GM23338 (cell line): ENCODE measurements around the gene RS1. TPM values are rescaled to one million over a fixed set of nuclear protein-coding genes. Genes with fewer than 3 reads are reported as not detected.

Experiments
- ATAC-seq: fragments of 200-7000 bp; cut with Tn5 transposase; 3 replicates; pipeline ENCODE4 v1.9.1; 2020
- DNase-seq: peaks from one replicate; pipeline ENCODE4 v3.0.0-alpha.2; 2015; ENCODE audit warnings: low spot score
- H2AFZ ChIP-seq: fragments of 200-600 bp; sonication (generic); 2 replicates; pipeline ENCODE4 v1.8.0; 2016; ENCODE audit warnings: antibody characterized with exemption, mild to moderate bottlenecking, moderate library complexity
- H3F3A ChIP-seq: fragments of 200-600 bp; sonication (generic); replicated peaks from 2 replicates; pipeline ENCODE4 v1.8.0; 2017; ENCODE audit warnings: antibody characterized with exemption, mixed run types, low read depth
- H3K27ac ChIP-seq: fragments of 200-600 bp; sonication (generic); 2 replicates; pipeline ENCODE4 v1.6.1; 2016; ENCODE audit warnings: low read depth
- H3K27me3 ChIP-seq: fragments of 200-600 bp; sonication (generic); 2 replicates; pipeline ENCODE4 v1.8.0; 2016; ENCODE audit warnings: mild to moderate bottlenecking, mixed run types, moderate library complexity; ENCODE audit not compliant: insufficient read depth
- H3K36me3 ChIP-seq: fragments of 200-600 bp; sonication (generic); 2 replicates; pipeline ENCODE4 v1.8.0; 2016; ENCODE audit warnings: mild to moderate bottlenecking; ENCODE audit not compliant: insufficient read depth
- H3K4me1 ChIP-seq: fragments of 200-600 bp; sonication (generic); 2 replicates; pipeline ENCODE4 v1.8.0; 2016; ENCODE audit warnings: mild to moderate bottlenecking, moderate library complexity; ENCODE audit not compliant: insufficient read depth
- H3K4me2 ChIP-seq: fragments of 200-600 bp; sonication (generic); 2 replicates; pipeline ENCODE4 v1.7.1; 2017; ENCODE audit warnings: mixed run types
- H3K4me3 ChIP-seq: fragments of 200-600 bp; sonication (generic); 2 replicates; pipeline ENCODE4 v1.6.1; 2016; ENCODE audit warnings: mixed run types
- H3K79me2 ChIP-seq: fragments of 200-600 bp; sonication (generic); replicated peaks from 2 replicates; pipeline ENCODE4 v1.8.0; 2017; ENCODE audit warnings: mild to moderate bottlenecking; ENCODE audit not compliant: insufficient read depth
- H3K9me2 ChIP-seq: fragments of 200-600 bp; sonication (generic); 2 replicates; pipeline ENCODE4 v1.8.0; 2017; ENCODE audit not compliant: insufficient read depth
- H4K20me1 ChIP-seq: fragments of 200-600 bp; sonication (generic); replicated peaks from 2 replicates; pipeline ENCODE4 v1.8.0; 2017; ENCODE audit warnings: mild to moderate bottlenecking; ENCODE audit not compliant: insufficient read depth
- H3K27ac Mint-ChIP-seq: 2 replicates; pipeline ENCODE4 v1.8.0; 2020; ENCODE audit warnings: inconsistent platforms, mild to moderate bottlenecking, moderate library complexity, mixed read lengths
- H3K27me3 Mint-ChIP-seq: 3 replicates; pipeline ENCODE4 v1.8.0; 2022; ENCODE audit warnings: low read depth, mild to moderate bottlenecking, moderate library complexity, mixed read lengths, inconsistent platforms; ENCODE audit not compliant: insufficient read depth, poor library complexity
- H3K36me3 Mint-ChIP-seq: 3 replicates; pipeline ENCODE4 v1.8.0; 2021; ENCODE audit warnings: low read depth, mild to moderate bottlenecking, inconsistent platforms, moderate library complexity, mixed read lengths
- H3K4me1 Mint-ChIP-seq: 3 replicates; pipeline ENCODE4 v1.8.0; 2020; ENCODE audit warnings: mild to moderate bottlenecking, inconsistent platforms, mixed read lengths
- H3K4me3 Mint-ChIP-seq: 3 replicates; pipeline ENCODE4 v1.8.0; 2021; ENCODE audit warnings: moderate library complexity, mild to moderate bottlenecking, inconsistent platforms, mixed read lengths
- H3K9me3 Mint-ChIP-seq: 3 replicates; pipeline ENCODE4 v1.8.0; 2020; ENCODE audit warnings: moderate library complexity, mild to moderate bottlenecking, inconsistent platforms, mixed read lengths
- CTCF ChIP-seq, 2 experiments: fragments of 200-600 bp in 1 of 2; sonication (generic) in 1 of 2; conservative IDR thresholded peaks; 2 replicates each; pipeline versions ENCODE4 v1.5.1 to v1.6.1; 2016 to 2017; ENCODE audit warnings: antibody characterized with exemption in 2 of 2, low read depth in 2 of 2, mild to moderate bottlenecking in 2 of 2, moderate library complexity in 1 of 2
- EZH2 ChIP-seq: fragments of 200-600 bp; sonication (generic); IDR thresholded peaks from one replicate; pipeline ENCODE4 v1.8.0; 2017; ENCODE audit warnings: antibody characterized with exemption, mild to moderate bottlenecking, low read depth; ENCODE audit not compliant: unreplicated experiment
- JUNB ChIP-seq: IDR thresholded peaks from one replicate; pipeline ENCODE4 v1.6.1; 2016; ENCODE audit warnings: antibody characterized with exemption; ENCODE audit not compliant: unreplicated experiment
- NANOG ChIP-seq: IDR thresholded peaks from 2 replicates; pipeline ENCODE4 v1.6.1; 2016; ENCODE audit warnings: antibody characterized with exemption, borderline replicate concordance
- POLR2AphosphoS5 ChIP-seq: IDR thresholded peaks from 2 replicates; pipeline ENCODE4 v1.6.1; 2016; ENCODE audit warnings: antibody characterized with exemption, low read depth
- ZNF114 ChIP-seq: fragments of 250-450 bp; sonication (Bioruptor Pico); IDR thresholded peaks from 2 replicates; pipeline ENCODE4 v1.5.0; 2020; ENCODE audit warnings: mild to moderate bottlenecking, moderate library complexity
- polyA plus RNA-seq: library from polyadenylated mRNA; unstranded; fragments of >200 nt; fragmentation: Nextera tagmentation; extraction: Ambion mirVana; gene quantifications from 2 replicates; pipeline ENCODE4 v1.2.1, GENCODE V29; 2016
- total RNA-seq: library from RNA; depleted of rRNA; stranded (reverse); fragments of >200 nt; shearing (Covaris generic); gene quantifications from 2 replicates; pipeline ENCODE4 v1.2.3, GENCODE V29; 2014
- TF ChIP-seq, protein P1 (sequence below): IDR thresholded peaks from one replicate; pipeline ENCODE4 v1.6.1; 2018; ENCODE audit warnings: antibody characterized with exemption; ENCODE audit not compliant: unreplicated experiment

RS1 gene
- total and polyA plus RNA-seq, 2 experiments from 2014 or later = not detected

DNA sequence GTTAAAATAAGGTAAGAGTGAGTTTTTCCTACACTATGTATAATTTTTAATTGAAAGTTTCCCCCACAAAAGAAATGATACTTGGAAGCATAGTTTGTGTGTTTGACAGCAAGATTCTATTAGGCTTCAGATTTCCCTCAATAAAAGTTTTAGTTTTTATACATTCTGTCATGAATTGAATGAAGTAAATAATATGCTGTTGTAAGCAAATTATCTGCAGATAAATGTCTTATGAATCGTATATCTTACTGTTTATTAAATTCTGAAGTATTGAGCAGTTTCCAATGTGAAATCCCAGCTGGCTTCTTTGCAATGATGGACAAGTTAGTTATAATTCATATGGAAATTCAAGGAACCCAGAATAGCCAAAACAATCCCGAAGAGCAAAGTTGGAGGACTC lies 33.5 kb downstream of the RS1 start:
- Mint-ChIP-seq H3K27ac (no peak overlapping the region), H3K27me3 (peaks cover 4% of the 10 kb centered on the region), H3K4me1 (peaks cover 7% of the 10 kb centered on the region; the same call in 2 of the 3 replicates), H3K36me3 (peaks cover 9% of the 10 kb centered on the region), H3K4me3 (no peak overlapping the region), H3K9me3 (peaks cover 3% of the 10 kb centered on the region; the same call in 1 of the 3 replicates)
- H3K4me3 ChIP-seq = no peak overlapping the region
- no peaks in the 10 kb centered on the region for H3K9me2 ChIP-seq
- TF ChIP-seq POLR2AphosphoS5 = no peak
- TF ChIP-seq, protein P1, sequence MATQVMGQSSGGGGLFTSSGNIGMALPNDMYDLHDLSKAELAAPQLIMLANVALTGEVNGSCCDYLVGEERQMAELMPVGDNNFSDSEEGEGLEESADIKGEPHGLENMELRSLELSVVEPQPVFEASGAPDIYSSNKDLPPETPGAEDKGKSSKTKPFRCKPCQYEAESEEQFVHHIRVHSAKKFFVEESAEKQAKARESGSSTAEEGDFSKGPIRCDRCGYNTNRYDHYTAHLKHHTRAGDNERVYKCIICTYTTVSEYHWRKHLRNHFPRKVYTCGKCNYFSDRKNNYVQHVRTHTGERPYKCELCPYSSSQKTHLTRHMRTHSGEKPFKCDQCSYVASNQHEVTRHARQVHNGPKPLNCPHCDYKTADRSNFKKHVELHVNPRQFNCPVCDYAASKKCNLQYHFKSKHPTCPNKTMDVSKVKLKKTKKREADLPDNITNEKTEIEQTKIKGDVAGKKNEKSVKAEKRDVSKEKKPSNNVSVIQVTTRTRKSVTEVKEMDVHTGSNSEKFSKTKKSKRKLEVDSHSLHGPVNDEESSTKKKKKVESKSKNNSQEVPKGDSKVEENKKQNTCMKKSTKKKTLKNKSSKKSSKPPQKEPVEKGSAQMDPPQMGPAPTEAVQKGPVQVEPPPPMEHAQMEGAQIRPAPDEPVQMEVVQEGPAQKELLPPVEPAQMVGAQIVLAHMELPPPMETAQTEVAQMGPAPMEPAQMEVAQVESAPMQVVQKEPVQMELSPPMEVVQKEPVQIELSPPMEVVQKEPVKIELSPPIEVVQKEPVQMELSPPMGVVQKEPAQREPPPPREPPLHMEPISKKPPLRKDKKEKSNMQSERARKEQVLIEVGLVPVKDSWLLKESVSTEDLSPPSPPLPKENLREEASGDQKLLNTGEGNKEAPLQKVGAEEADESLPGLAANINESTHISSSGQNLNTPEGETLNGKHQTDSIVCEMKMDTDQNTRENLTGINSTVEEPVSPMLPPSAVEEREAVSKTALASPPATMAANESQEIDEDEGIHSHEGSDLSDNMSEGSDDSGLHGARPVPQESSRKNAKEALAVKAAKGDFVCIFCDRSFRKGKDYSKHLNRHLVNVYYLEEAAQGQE = no peak
- no peak for TF ChIP-seq ZNF114 (CRISPR knock-in tag)
- TF ChIP-seq CTCF (conservative IDR thresholded peaks at IDR 0.05; ENCODE audit: low read depth in 2 of 2) = no peak
- H3K4me2 ChIP-seq = no peak overlapping the region
- DNase-seq = no peak
- H3K27me3 ChIP-seq = no peaks in the 10 kb centered on the region
- no peak overlapping the region for H2AFZ ChIP-seq
- no peak overlapping the region for H3K27ac ChIP-seq
- H3K4me1 ChIP-seq = no peaks in the 10 kb centered on the region
- no peak for ATAC-seq
- no peaks in the 10 kb centered on the region for H3K79me2 ChIP-seq
- H3K36me3 ChIP-seq = no peaks in the 10 kb centered on the region
- H3F3A ChIP-seq = no peaks in the 10 kb centered on the region
- H4K20me1 ChIP-seq = no peaks in the 10 kb centered on the region

DNA sequence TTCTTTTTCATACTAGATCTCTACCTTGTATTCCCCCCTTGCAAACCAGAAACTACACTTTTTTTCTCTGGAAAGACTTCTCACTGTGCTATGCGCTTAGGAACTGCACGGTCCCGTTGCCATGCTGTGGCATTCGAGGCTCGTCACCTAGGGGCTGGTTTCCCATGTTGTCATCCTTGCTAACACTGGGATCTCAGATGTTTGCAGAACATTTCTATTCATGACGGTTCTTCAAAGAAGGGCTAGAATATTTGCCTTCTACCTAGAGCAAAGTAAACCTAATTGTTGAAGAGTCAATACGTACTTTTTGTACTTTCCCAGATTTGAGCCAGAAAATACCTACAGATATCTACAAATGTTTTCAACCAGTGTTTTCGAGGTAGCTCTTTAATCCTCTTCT lies 41.0 kb downstream of the RS1 start:
- H4K20me1 ChIP-seq = no peaks in the 10 kb centered on the region
- Mint-ChIP-seq H3K9me3 (peaks cover 3% of the 10 kb centered on the region; the same call in 1 of the 3 replicates), H3K27me3 (peaks cover 3% of the 10 kb centered on the region), H3K4me3 (no peak overlapping the region), H3K36me3 (peaks cover 15% of the 10 kb centered on the region), H3K27ac (no peak overlapping the region), H3K4me1 (peaks cover 4% of the 10 kb centered on the region; the same call in 2 of the 3 replicates)
- TF ChIP-seq JUNB (no peak), EZH2 (no peak), NANOG (no peak), POLR2AphosphoS5 (no peak)
- H2AFZ ChIP-seq = no peak overlapping the region
- ATAC-seq (no peak), DNase-seq (no peak)
- no peak overlapping the region for H3K4me2 ChIP-seq
- no peaks in the 10 kb centered on the region for H3K9me2 ChIP-seq
- H3K36me3 ChIP-seq = no peaks in the 10 kb centered on the region
- no peak overlapping the region for H3K4me3 ChIP-seq
- no peak overlapping the region for H3K27ac ChIP-seq
- no peaks in the 10 kb centered on the region for H3K27me3 ChIP-seq
- H3K79me2 ChIP-seq = no peaks in the 10 kb centered on the region
- no peaks in the 10 kb centered on the region for H3F3A ChIP-seq
- H3K4me1 ChIP-seq = no peaks in the 10 kb centered on the region
